ENCODE data around the gene RNF34. TPM values are rescaled to one million over a fixed set of nuclear protein-coding genes. Genes with fewer than 3 reads are reported as not detected.
A peak's percentile ranks its signal among the peaks of the same experiment; 100 is the strongest.

RNF34 gene
- total RNA-seq, 2 donors from 2014 or later: 55.5 to 55.8 TPM

DNA sequence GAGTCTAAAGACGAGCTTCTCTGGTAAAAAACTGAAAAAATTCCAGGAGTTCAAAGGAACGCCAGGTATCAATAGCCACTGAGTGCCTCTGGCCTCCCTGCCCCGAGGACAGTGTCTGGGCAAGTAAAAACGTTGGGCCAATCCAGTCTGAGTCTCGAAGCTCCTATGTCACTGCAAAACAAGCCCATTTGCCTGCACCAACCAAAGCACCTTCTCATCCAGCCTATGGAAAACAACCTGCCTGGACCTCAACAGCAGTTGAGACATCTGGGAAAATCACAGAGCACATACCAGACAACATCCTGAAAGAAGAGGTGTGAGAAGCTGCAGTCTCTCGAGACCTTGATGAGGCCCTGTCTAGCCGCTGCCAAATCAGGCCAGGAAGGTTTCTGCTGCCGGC, 56.6 kb downstream of the RNF34 start:
- Histone ChIP-seq H3K4me1 (ENCODE audit: control insufficient read depth in 1 of 2, low read depth in 2 of 2) (peaks cover 10 to 13% of the 10 kb centered on the region in 2 donors), H3K27ac (no peak overlapping the region), H3K4me3 (no peak overlapping the region), H3K36me3 (no peaks in the 10 kb centered on the region), H3K27me3 (replicated peaks; ENCODE audit: insufficient read depth) (no peaks in the 10 kb centered on the region), H3K9me3 (no peaks in the 10 kb centered on the region)
- TF ChIP-seq, protein P1, sequence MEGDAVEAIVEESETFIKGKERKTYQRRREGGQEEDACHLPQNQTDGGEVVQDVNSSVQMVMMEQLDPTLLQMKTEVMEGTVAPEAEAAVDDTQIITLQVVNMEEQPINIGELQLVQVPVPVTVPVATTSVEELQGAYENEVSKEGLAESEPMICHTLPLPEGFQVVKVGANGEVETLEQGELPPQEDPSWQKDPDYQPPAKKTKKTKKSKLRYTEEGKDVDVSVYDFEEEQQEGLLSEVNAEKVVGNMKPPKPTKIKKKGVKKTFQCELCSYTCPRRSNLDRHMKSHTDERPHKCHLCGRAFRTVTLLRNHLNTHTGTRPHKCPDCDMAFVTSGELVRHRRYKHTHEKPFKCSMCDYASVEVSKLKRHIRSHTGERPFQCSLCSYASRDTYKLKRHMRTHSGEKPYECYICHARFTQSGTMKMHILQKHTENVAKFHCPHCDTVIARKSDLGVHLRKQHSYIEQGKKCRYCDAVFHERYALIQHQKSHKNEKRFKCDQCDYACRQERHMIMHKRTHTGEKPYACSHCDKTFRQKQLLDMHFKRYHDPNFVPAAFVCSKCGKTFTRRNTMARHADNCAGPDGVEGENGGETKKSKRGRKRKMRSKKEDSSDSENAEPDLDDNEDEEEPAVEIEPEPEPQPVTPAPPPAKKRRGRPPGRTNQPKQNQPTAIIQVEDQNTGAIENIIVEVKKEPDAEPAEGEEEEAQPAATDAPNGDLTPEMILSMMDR (IDR thresholded peaks at IDR 0.05): no peak
- ATAC-seq (ENCODE audit: insufficient number of reproducible peaks, low FRiP score, low read depth) (no peak), DNase-seq (ENCODE audit: low spot score) (no peak)

DNA sequence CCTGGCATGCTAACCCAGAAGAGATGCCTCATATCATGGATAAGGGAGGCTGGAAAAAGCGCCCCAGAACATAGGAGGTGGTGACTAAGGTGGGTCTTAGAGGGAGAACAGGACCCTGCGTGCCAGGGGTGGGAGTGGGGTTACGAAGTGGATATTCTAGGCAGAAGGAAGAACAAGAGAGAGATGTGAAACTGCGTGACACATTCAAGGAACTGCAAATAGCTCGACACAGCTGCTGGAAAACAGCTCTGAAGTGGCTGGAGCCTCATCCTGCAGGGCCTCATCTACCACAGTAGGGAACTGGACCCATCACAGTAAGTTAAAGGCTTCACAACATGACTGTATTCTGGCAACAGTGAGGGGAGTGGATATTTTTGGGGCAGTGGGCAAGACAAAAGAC, 61.1 kb downstream of the RNF34 start:
- Histone ChIP-seq H3K9me3 (no peaks in the 10 kb centered on the region), H3K36me3 (no peaks in the 10 kb centered on the region), H3K4me3 (no peak overlapping the region), H3K27me3 (replicated peaks; ENCODE audit: insufficient read depth) (no peaks in the 10 kb centered on the region), H3K4me1 (ENCODE audit: control insufficient read depth in 1 of 2, low read depth in 2 of 2) (peaks cover 10 to 13% of the 10 kb centered on the region in 2 donors), H3K27ac (no peak overlapping the region)
- TF ChIP-seq, protein P1 (IDR thresholded peaks at IDR 0.05): no peak
- no peak for ATAC-seq (ENCODE audit: insufficient number of reproducible peaks, low FRiP score, low read depth)
- DNase-seq (ENCODE audit: low spot score): no peak

DNA sequence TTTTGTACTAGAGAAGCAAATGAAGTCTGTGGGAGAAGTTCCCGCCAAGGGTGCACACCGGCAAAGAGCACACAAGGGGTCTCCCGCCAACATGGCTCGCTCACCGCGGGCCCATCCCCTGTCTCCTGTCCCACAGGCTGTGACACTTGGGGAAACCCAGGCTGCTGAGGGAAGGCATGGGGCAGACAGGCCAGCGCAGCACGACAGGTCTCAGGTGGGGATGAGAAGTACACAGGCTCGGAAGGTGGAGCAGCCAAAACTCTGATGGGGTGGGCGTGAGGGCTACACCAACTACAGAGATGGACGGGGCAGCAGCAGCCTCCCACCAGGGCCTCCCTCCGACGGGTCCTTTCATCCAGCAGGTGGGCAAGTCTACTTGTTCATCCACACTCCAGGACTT, 64.4 kb downstream of the RNF34 start:
- no peak overlapping the region for H3K4me3 ChIP-seq
- H3K9me3 ChIP-seq: no peaks in the 10 kb centered on the region
- no peaks in the 10 kb centered on the region for H3K27me3 ChIP-seq (replicated peaks; ENCODE audit: insufficient read depth)
- no peak overlapping the region for H3K27ac ChIP-seq
- ATAC-seq (ENCODE audit: insufficient number of reproducible peaks, low FRiP score, low read depth): no peak
- H3K4me1 ChIP-seq (ENCODE audit: control insufficient read depth in 1 of 2, low read depth in 2 of 2): peaks cover 7 to 16% of the 10 kb centered on the region in 2 donors
- no peak for DNase-seq (ENCODE audit: low spot score)
- no peaks in the 10 kb centered on the region for H3K36me3 ChIP-seq
- TF ChIP-seq, protein P1 (IDR thresholded peaks at IDR 0.05): no peak

- Histone ChIP-seq H3K27me3 (replicated peaks; ENCODE audit: insufficient read depth) (no peaks in the 10 kb centered on the region), H3K4me3 (peak overlapping the region; percentile 68), H3K36me3 (no peaks in the 10 kb centered on the region), H3K27ac (peak overlapping the region; percentile 13 to 38), H3K9me3 (no peaks in the 10 kb centered on the region), H3K4me1 (ENCODE audit: control insufficient read depth in 1 of 2, low read depth in 2 of 2) (peaks cover 7 to 16% of the 10 kb centered on the region in 2 donors)
- ATAC-seq (ENCODE audit: insufficient number of reproducible peaks, low FRiP score, low read depth) (peak; percentile 12), DNase-seq (ENCODE audit: low spot score) (no peak)
- TF ChIP-seq, protein P1 (IDR thresholded peaks at IDR 0.05): no peak
These were observed 66.2 kb downstream of the RNF34 start for GRCh38 chr12:121465921-121466793.

GRCh38 chr12:121466794-121467637, 67.1 kb downstream of the RNF34 start:
- H3K9me3 ChIP-seq: no peaks in the 10 kb centered on the region
- TF ChIP-seq, protein P1 (IDR thresholded peaks at IDR 0.05): no peak

More at GRCh38 chr12:121466794-121467637, 67.1 kb downstream of the RNF34 start:
- DNase-seq (ENCODE audit: low spot score) (peak; percentile 33), ATAC-seq (ENCODE audit: insufficient number of reproducible peaks, low FRiP score, low read depth) (peak; percentile 80)
- Histone ChIP-seq H3K36me3 (no peaks in the 10 kb centered on the region), H3K27me3 (replicated peaks; ENCODE audit: insufficient read depth) (no peaks in the 10 kb centered on the region), H3K27ac (peak overlapping the region; percentile 56 to 76), H3K4me3 (peak overlapping the region; percentile 79), H3K4me1 (ENCODE audit: control insufficient read depth in 1 of 2, low read depth in 2 of 2) (peaks cover 7 to 16% of the 10 kb centered on the region in 2 donors)
